A673 (cell line): Measurements from ENCODE around the gene TSKU. TPM values are rescaled to one million over a fixed set of nuclear protein-coding genes. Genes with fewer than 3 reads are reported as not detected.

Experiments
- BruUV-seq: library from RNA; stranded (reverse); fragments of 400-500 nt; replicated peaks from 2 replicates; lab custom pipeline; 2021; lab: Mats Ljungman, UMichigan
- CTCF ChIA-PET: fragments of 300-600 bp; sonication (Branson Sonifier 250); formaldehyde crosslinking; loops from one replicate; lab custom pipeline; 2022; ENCODE audit warnings: antibody characterized with exemption; lab: Charles Lee
- POLR2A ChIA-PET: fragments of 300-600 bp; sonication (Branson Sonifier 250); formaldehyde crosslinking; loops from one replicate; lab custom pipeline; 2022; ENCODE audit warnings: antibody characterized with exemption; ENCODE audit not compliant: low non-redundant PET; lab: Charles Lee
- DNase-seq: peaks from one replicate; pipeline ENCODE4 v3.0.0-alpha.2; 2015; ENCODE audit warnings: low spot score
- H3K27ac ChIP-seq: fragments of 200-600 bp; sonication (generic); 2 replicates; pipeline ENCODE4 v1.5.1; 2016; ENCODE audit warnings: mixed run types, low read depth, mild to moderate bottlenecking, mixed read lengths, antibody characterized with exemption, low read length; ENCODE audit not compliant: poor library complexity, severe bottlenecking
- H3K27me3 ChIP-seq: fragments of 200-600 bp; sonication (generic); replicated peaks from 2 replicates; pipeline ENCODE4 v1.6.1; 2017; ENCODE audit warnings: mixed run types, low read depth, mild to moderate bottlenecking, mixed read lengths, antibody characterized with exemption, low read length; ENCODE audit not compliant: insufficient read depth, poor library complexity
- H3K36me3 ChIP-seq: fragments of 200-600 bp; sonication (generic); 2 replicates; pipeline ENCODE4 v1.6.1; 2016; ENCODE audit warnings: mixed run types, mild to moderate bottlenecking, mixed read lengths, antibody characterized with exemption, low read length; ENCODE audit not compliant: insufficient read depth, poor library complexity, severe bottlenecking
- H3K4me1 ChIP-seq: fragments of 200-600 bp; sonication (generic); 2 replicates; pipeline ENCODE4 v1.6.1; 2017; ENCODE audit warnings: mixed run types, mild to moderate bottlenecking, mixed read lengths, antibody characterized with exemption, low read length; ENCODE audit not compliant: insufficient read depth, poor library complexity, severe bottlenecking
- H3K4me3 ChIP-seq: fragments of 200-600 bp; sonication (generic); 2 replicates; pipeline ENCODE4 v1.5.1; 2016; ENCODE audit warnings: low read depth, mixed run types, mild to moderate bottlenecking, mixed read lengths, low read length; ENCODE audit not compliant: poor library complexity, severe bottlenecking
- H3K9me3 ChIP-seq: fragments of 200-600 bp; sonication (generic); 2 replicates; pipeline ENCODE4 v1.6.1; 2016; ENCODE audit warnings: mixed run types, low read depth, mild to moderate bottlenecking, mixed read lengths, antibody characterized with exemption, low read length; ENCODE audit not compliant: poor library complexity, severe bottlenecking
- EZH2 ChIP-seq: fragments of 200-600 bp; sonication (generic); IDR thresholded peaks from 2 replicates; pipeline ENCODE4 v1.6.1; 2017; ENCODE audit warnings: borderline replicate concordance, low read depth, mild to moderate bottlenecking, mixed read lengths, antibody characterized with exemption, low read length; ENCODE audit not compliant: poor library complexity, severe bottlenecking
- intact Hi-C: fragments of 100-400 bp; cut with micrococcal nuclease; formaldehyde crosslinking; loops from one replicate; pipeline ENCODE4 v1.10.0; 2022; ENCODE audit not compliant: unreplicated experiment
- total RNA-seq: library from RNA; stranded (reverse); gene quantifications from 2 replicates; pipeline ENCODE4 v1.2.3, GENCODE V29; 2021
- TF ChIP-seq, protein P1 (sequence below): fragments of 300-800, 200-600 bp; sonication (generic); conservative IDR thresholded peaks from 2 replicates; pipeline ENCODE4 v1.5.1; 2017; ENCODE audit warnings: low read depth, mild to moderate bottlenecking, antibody characterized with exemption, low read length, moderate library complexity, mixed read lengths

TSKU gene
- total RNA-seq, 1 experiment from 2014 or later = 25.3 TPM

DNA sequence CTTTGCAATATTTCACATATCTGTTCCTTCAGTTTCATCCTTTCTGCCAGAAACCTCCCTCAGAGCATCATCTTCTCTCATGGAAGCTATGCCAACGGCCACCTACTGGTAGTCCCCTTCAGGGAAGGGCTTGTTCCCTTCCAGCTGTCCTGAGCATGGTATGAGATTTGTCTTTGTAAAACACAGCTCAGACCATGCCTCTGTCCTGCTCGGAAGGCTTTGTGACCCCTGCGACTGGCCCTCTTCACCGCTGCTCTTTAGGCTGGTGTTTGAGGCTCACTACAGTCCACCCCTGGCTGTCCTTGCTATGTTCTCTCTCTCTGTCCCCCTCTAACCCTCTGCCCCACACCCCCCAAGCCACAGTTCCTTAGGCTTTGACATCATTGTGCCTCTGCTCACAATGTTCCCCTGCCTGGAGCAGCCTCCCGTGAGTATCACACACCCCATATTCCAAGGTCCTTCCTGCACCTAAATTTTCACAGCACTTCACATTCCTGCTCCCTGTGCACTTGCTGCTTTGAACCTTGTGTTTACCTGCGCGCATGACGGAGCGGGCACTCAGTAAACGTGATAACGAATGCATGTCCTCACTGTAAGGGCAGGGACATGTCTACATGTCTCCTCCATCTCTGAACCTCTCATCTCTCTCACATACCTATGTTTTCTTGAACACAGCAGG is 53.6 kb downstream of the TSKU start:
- no peak overlapping the region for H3K27ac ChIP-seq
- H3K27me3 ChIP-seq = peaks cover 4% of the 10 kb centered on the region
- peaks cover 5% of the 10 kb centered on the region for H3K4me1 ChIP-seq
- intact Hi-C loops = no loop called here
- no TSS peak for BruUV-seq
- no peak overlapping the region for H3K4me3 ChIP-seq
- ChIA-PET POLR2A (no interaction called here), CTCF (interaction anchor here (0.6 to 1.1 kb wide), 2 partner anchors 83 to 103 kb away, joined by 3 read pairs; no protein-coding TSS in a partner anchor)
- TF ChIP-seq, protein P1, sequence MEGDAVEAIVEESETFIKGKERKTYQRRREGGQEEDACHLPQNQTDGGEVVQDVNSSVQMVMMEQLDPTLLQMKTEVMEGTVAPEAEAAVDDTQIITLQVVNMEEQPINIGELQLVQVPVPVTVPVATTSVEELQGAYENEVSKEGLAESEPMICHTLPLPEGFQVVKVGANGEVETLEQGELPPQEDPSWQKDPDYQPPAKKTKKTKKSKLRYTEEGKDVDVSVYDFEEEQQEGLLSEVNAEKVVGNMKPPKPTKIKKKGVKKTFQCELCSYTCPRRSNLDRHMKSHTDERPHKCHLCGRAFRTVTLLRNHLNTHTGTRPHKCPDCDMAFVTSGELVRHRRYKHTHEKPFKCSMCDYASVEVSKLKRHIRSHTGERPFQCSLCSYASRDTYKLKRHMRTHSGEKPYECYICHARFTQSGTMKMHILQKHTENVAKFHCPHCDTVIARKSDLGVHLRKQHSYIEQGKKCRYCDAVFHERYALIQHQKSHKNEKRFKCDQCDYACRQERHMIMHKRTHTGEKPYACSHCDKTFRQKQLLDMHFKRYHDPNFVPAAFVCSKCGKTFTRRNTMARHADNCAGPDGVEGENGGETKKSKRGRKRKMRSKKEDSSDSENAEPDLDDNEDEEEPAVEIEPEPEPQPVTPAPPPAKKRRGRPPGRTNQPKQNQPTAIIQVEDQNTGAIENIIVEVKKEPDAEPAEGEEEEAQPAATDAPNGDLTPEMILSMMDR = 0 out of 2 replicates have a peak, but pooled peaks have one; percentile 15
- no peak for TF ChIP-seq EZH2
- H3K36me3 ChIP-seq = no peaks in the 10 kb centered on the region
- no peak for DNase-seq
- H3K9me3 ChIP-seq = no peaks in the 10 kb centered on the region

DNA sequence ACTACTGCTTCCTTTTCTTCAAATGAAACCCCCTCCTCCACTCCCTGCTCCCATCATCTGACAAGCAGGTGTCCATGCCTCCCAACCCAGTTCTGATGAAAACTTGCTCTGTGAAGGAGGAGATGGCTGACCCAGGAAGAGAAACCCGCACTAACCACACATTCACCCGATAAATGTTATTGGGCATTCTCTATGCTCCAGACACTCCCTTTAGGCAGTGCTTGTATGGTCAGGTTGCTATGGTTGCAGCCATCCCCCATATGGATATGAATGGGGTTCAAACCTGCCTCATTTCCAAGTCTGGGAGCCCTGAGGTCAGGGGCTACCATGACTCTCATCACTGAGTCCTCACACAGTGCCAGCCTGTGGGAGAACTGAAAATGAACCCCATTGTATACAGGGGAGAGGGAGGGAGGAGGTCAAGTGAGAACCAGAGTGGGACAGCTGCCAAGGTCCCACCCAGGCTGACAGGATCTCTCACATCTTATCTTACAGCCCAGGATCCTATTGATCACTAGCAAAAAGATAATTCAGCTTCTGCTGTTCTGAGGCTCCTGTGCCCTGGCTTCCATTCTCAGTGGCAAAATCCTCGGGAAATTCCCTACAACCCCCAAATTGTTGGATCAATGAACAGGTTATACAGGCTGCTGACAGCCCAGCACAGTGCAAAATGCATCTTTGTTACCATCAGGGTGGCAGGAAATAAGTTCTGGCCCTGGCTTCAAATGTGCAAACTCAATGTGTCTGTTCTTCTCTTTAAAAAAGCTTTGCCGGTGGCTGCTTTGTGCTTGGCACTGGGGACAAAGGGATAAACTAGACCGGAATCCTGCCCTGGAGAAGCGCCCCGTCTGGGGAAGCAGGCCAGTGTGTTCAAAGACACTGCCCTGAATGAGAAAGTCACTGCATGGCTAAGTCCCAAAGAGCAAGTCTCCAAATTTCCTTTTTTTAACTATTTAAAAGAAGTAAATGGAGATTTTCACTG is 54.8 kb downstream of the TSKU start:
- Histone ChIP-seq H3K9me3 (no peaks in the 10 kb centered on the region), H3K27me3 (peaks cover 4% of the 10 kb centered on the region), H3K4me1 (peaks cover 5% of the 10 kb centered on the region), H3K27ac (no peak overlapping the region), H3K36me3 (no peaks in the 10 kb centered on the region), H3K4me3 (no peak overlapping the region)
- CTCF ChIA-PET = no interaction called here
- POLR2A ChIA-PET = no interaction called here
- no TSS peak for BruUV-seq
- intact Hi-C loops = loop anchor here (1.0 kb wide), 1 partner anchor 104 kb away; no protein-coding TSS in a partner anchor
- no peak for DNase-seq
- TF ChIP-seq EZH2 = no peak
- TF ChIP-seq, protein P1 = no peak

DNA sequence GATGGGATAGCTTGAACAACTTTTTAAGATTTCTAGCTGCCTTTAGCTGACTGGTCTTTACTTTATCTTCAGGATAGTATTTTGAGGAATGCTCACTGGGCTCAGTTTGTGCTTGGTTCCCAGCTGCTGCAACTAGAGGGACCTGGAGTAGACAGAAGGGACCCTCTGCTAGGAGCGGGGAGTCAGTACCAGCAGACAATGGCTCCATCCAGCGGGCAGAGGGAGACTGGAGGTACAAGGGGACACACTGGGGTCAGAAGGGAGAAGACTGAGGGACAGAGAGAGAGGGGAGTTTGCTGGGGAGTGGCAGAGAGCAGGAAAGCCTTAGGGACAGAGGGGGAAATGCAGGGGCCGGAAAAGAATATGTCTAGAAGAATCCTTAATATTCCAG is 55.5 kb downstream of the TSKU start:
- H3K4me1 ChIP-seq = peaks cover 5% of the 10 kb centered on the region
- intact Hi-C loops = loop anchor here (1.0 kb wide), 1 partner anchor 104 kb away; no protein-coding TSS in a partner anchor
- no TSS peak for BruUV-seq
- H3K27ac ChIP-seq = no peak overlapping the region
- DNase-seq = peak; percentile 63
- no peaks in the 10 kb centered on the region for H3K9me3 ChIP-seq
- H3K4me3 ChIP-seq = no peak overlapping the region
- H3K36me3 ChIP-seq = no peaks in the 10 kb centered on the region
- H3K27me3 ChIP-seq = peaks cover 4% of the 10 kb centered on the region
- CTCF ChIA-PET = no interaction called here
- TF ChIP-seq, protein P1 = peak; percentile 64
- no peak for TF ChIP-seq EZH2
- POLR2A ChIA-PET = no interaction called here
